ENCODE data around the gene ANAPC2.

ANAPC2 gene

DNA sequence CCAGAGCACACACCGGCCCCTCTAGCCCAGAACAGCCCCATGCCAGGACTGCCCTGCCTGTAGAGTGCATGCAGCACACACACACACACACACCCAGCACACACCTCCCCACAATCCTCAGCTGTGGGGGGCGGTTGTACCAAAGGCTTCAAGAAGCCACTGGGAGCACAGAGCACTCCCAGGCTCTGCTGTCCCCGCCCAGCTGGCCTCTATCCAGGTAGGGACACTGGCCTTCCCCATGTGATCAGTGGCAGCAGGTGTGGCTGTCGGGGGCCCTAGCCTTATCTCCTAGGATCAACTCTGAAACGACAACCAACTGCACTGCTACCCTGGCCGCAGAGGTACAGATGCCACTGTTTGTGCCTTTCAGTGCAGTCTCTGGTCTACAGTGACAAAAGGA is 2.0 kb downstream of the ANAPC2 start:
- H3K4me3 ChIP-seq (replicated peaks in 1 of 2; ENCODE audit: low read depth in 2 of 2, low read length in 2 of 2), result no peak overlapping the region
- no peak for DNase-seq (ENCODE audit: low read depth in 2 of 2)
- no peak for TF ChIP-seq CTCF (IDR thresholded peaks at IDR 0.05; ENCODE audit: low read depth, low read length)

- H3K4me3 ChIP-seq (replicated peaks in 1 of 2; ENCODE audit: low read depth in 2 of 2, low read length in 2 of 2), result no peak overlapping the region
- no peak for DNase-seq (ENCODE audit: low read depth in 2 of 2)
- no peak for TF ChIP-seq CTCF (IDR thresholded peaks at IDR 0.05; ENCODE audit: low read depth, low read length)
These were observed 2.4 kb downstream of the ANAPC2 start for GRCh38 chr9:137185921-137186320.

GRCh38 chr9:137184881-137185660 is 3.3 kb downstream of the ANAPC2 start:
- TF ChIP-seq CTCF (IDR thresholded peaks at IDR 0.05; ENCODE audit: low read depth, low read length), result no peak
- no peak overlapping the region for H3K4me3 ChIP-seq (replicated peaks in 1 of 2; ENCODE audit: low read depth in 2 of 2, low read length in 2 of 2)
- no peak for DNase-seq (ENCODE audit: low read depth in 2 of 2)

DNA sequence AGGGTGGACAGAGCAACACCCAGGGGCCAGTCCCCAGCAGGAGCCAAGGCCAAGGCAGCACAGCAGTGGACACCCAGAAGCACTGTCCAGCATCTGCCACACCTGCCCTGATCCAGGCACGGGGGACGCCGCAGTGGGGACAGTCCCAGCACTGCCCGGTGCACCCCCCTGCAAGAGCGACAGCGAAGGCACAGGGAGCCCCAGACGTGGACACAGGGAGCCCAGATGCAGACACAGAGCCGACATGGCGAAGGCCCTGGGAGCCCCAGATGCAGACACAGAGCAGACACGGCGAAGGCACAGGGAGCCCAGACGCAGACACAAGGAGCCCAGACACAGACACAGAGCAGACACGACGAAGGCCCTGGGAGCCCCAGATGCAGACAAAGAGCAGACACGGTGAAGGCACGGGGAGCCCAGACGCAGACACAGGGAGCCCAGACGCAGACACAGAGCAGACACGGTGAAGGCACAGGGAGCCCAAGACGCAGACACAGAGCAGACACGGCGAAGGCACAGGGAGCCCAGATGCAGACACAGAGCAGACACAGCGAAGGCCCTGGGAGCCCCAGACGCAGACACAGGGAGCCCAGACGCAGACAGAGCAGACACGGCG is 4.3 kb downstream of the ANAPC2 start:
- no peak overlapping the region for H3K4me3 ChIP-seq (replicated peaks in 1 of 2; ENCODE audit: low read depth in 2 of 2, low read length in 2 of 2)
- TF ChIP-seq CTCF (IDR thresholded peaks at IDR 0.05; ENCODE audit: low read depth, low read length), result no peak
- no peak for DNase-seq (ENCODE audit: low read depth in 2 of 2)

GRCh38 chr9:137182836-137183235 is 5.5 kb downstream of the ANAPC2 start:
- TF ChIP-seq CTCF (IDR thresholded peaks at IDR 0.05; ENCODE audit: low read depth, low read length), result no peak
- no peak for DNase-seq (ENCODE audit: low read depth in 2 of 2)
- no peak overlapping the region for H3K4me3 ChIP-seq (replicated peaks in 1 of 2; ENCODE audit: low read depth in 2 of 2, low read length in 2 of 2)

- no peak for TF ChIP-seq CTCF (IDR thresholded peaks at IDR 0.05; ENCODE audit: low read depth, low read length)
- DNase-seq (ENCODE audit: low read depth in 2 of 2), result no peak
- H3K4me3 ChIP-seq (replicated peaks in 1 of 2; ENCODE audit: low read depth in 2 of 2, low read length in 2 of 2), result no peak overlapping the region
These were observed 6.7 kb downstream of the ANAPC2 start for GRCh38 chr9:137181680-137182079.

Data from cardiac fibroblast (primary cell).